Measurements from ENCODE around the gene AKT2.
A peak's percentile ranks its signal among the peaks of the same experiment; 100 is the strongest.

Gene AKT2

GRCh38 chr19:40235238-40236025 lies 49.7 kb downstream of the AKT2 start:
- no peak for DNase-seq (ENCODE audit: low read depth)

GRCh38 chr19:40234429-40235237 lies 50.5 kb downstream of the AKT2 start:
- no peak for DNase-seq (ENCODE audit: low read depth)

GRCh38 chr19:40233811-40234389 lies 51.2 kb downstream of the AKT2 start:
- DNase-seq (ENCODE audit: low read depth), result no peak

DNA sequence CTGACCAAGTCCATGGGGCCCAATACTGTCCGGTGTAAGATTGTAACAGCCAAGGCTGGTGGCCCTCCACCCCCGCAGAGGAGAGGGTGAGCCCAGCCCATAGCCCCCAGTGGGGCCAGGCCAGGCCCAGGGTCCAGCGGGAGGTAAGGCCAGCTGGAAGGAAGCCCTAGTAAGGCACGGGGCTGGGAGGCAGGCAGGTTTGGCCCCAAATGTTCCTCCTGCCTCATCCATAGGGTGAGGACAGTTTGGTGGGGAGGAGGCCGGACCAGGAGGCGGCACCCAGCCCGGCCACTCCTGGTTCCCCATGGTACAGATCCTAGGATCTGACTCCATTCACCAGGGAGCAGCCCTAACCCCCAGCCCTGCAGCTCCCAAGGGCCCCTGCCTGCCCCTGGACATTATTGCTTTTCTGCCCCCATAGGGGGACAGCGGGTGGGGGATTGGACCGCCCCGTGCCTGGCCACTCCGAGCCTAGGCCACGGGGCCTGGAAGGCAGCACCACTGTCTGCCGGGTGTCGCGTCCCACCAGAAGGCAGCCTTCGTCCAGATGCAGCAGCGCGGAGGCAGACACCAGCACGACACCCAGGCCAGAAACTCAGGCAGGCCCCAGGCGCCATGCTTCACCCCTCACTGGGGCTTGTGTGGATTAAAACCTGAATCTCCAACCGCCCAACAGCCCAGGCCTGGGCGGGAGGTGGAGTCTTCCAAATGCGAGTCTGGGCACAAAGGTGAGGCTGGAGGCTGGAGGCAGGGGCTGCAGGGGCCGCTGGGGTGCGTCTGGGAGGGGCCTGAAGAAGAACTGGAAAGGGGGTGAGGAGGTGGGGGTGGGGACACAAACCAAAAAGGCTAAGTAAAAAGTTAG lies 52.0 kb downstream of the AKT2 start:
- DNase-seq (ENCODE audit: low read depth), result no peak

- DNase-seq (ENCODE audit: low read depth), result no peak
These were observed 52.7 kb downstream of the AKT2 start for GRCh38 chr19:40232479-40232878.

DNA sequence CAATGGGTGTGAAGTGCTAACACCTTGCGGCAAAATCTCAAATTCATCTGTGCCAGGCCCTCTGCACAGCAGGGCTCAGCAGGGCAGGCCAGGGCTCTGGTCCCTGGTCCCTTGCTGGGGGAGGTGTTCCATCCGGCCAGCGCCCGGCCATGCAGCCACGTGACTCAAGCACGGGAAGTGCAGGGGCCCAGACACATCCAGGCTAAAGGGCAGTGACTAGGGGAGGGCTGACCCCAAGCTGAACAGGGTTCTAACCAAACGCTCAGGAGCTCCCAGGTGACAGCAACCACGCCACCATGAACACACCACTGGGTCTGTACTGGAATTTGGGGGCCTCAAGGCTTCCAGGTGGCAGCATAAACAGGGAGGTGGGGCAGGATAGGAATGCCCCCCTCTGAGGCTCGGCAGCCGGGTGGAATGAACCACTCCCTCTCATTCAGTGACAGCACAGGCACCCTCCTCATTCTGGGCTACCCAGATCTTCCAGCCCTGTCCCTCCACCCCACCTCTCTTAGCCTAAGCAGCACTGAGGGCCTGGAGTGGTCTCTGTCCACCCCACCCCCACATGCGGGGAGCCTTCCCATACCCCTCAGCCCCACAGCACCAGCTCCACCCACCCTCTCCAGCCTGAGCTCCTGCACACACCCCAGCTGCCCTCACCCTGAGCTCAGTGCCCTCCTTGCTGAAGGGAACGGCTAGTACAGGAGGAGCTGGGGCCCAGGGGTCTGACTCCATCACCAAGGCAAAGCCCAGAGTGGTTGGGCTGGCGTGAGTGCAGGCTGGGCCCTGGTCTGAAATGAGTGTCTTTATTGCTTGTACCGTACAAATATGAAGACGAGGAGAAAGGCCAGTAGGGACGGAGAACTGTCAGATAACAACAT lies 53.4 kb downstream of the AKT2 start:
- peak; percentile 59 for DNase-seq (ENCODE audit: low read depth)

DNA sequence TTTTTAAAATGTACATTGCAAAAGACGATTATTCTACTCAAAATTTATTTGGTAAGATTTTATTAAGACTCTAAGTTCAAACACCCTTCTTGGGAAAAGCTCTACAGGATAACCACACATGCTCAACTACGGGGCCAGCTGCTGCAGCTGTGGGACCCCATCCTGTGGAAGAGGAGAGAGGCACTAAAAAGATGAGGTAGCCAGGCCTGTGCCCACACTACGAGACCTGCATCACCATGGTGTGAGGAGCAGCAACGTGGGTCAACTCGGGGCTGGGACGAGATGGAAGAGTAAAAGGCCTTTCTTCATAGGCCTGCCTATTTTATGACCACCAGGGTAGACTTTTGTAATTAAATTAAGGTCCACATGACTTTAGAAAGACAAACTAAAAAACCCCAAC lies 54.1 kb downstream of the AKT2 start:
- DNase-seq (ENCODE audit: low read depth), result no peak

DNA sequence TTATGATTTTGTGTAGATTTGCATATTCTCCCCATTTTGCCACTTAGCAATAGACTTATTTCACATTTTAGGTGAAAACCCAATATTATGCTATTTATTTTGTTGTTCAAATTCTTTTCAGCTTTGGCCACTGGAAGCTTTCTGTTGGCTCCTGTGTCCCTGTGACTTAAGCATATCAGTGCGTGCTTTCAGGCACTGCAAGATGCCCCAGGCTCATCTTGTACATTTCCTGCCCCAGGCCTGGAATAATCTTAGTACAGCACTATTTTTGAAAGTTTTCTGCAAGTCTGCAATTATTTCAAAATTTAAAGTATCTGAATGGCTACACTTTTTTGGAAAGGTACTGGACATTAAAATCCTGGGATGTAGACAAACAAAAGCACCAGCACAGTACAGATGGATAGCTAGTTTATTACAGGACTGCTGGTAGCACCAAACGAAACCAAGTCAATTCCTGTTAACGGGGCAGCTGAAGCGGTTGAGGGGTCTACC lies 55.2 kb downstream of the AKT2 start:
- peak; percentile 30 for DNase-seq (ENCODE audit: low read depth)

- DNase-seq (ENCODE audit: low read depth), result peak; percentile 63
These were observed 55.7 kb downstream of the AKT2 start for GRCh38 chr19:40229484-40229883.

DNA sequence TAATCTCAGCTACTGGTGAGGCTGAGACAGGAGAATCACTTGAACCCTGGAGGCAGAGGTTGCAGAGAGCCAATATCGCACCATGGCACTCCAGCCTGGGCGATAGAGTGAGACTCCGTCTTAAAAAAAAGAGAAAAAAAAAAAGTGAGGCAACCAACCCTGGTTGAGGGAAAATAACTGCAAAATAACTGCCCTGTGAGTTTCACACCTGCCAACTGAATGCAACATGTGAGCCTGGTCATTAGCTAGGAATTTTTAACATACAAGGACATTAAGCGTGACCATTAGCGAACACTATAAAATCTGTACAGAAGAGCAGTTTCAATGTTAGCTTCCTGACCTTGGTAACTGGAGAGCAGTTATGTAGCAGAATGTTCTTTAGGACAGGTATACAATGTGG lies 56.3 kb downstream of the AKT2 start:
- DNase-seq (ENCODE audit: low read depth), result no peak

GRCh38 chr19:40228346-40228745 lies 56.8 kb downstream of the AKT2 start:
- no peak for DNase-seq (ENCODE audit: low read depth)

DNA sequence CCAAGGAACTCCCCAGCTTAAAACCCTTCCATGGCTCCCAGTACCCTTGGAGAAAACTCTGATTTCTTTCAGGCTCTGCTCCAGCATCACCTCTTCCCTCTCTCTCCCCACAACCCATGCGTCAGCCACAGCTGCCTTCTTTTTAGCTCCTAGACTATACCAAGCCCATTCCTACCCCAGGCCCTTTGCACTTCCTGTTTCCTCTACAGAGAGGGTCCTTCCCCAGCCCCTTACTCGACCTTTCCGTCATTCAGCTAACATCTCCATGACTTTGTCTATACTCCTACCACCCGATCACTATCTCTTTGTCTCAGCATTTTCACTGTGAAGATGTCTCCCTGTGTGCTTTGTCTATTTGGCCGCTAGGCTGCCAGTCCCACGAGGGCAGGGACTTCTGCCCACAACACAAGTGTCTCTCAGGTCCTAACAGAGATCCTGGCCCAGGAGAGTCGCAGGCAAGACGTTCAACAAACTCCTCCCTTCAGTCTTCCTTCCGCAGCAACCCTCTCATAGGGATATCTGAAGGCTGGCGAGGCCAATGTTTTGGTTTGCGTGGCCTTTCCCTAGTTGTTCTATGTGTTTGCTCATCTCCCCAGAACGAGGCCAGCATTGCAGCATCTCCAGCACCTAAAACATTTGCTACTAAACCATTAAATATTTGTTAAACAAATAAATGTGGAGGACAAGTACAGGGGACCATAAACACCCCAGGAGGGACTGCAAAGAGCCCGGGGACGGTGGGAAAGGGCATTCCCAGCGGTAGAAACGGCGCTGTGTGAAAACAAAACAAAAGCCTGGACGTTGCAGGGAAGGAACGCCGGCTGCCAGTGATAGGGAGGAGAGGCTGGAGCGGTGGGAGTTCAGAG lies 59.5 kb downstream of the AKT2 start:
- peak; percentile 61 for DNase-seq (ENCODE audit: low read depth)

DNA sequence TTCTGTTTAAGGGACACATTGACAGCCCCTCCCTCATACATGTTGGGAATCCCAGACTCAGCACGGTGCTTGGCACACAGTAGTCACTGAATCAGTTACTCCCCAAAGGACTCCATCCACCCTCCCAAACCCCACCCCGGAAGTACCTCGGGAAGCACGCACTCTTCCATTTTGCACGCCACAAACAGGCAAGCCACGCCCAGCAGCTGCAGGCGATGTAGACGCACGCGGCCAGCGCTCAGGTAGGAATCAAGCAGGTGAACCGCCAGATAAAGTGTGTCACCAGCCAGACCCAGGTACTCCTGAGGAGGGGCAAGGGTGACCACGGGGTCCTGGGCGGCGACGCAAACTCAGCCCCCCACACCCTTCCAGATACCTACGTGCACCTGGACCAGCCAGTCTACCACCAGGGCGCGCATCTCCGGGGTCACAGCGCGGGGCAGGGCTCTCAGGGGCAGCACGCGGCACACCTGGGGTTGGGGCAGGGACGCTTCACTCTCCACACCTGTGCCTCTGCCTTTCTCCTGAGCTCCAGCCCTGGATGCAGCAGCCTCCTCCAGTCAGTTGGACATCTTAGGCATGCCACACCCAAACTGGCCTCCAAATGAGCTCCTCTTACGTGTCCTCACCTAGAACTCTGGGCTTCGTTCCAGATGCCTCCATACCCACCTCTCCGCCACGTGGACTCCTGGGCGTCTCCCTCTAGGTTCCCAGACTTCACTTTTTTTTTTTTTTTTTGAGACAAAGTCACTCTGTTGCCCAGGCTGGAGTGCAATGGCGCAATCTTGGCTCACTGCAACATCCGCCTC lies 60.6 kb downstream of the AKT2 start:
- DNase-seq (ENCODE audit: low read depth), result no peak

- no peak for DNase-seq (ENCODE audit: low read depth)
These were observed 61.9 kb downstream of the AKT2 start for GRCh38 chr19:40223135-40223822.

DNA sequence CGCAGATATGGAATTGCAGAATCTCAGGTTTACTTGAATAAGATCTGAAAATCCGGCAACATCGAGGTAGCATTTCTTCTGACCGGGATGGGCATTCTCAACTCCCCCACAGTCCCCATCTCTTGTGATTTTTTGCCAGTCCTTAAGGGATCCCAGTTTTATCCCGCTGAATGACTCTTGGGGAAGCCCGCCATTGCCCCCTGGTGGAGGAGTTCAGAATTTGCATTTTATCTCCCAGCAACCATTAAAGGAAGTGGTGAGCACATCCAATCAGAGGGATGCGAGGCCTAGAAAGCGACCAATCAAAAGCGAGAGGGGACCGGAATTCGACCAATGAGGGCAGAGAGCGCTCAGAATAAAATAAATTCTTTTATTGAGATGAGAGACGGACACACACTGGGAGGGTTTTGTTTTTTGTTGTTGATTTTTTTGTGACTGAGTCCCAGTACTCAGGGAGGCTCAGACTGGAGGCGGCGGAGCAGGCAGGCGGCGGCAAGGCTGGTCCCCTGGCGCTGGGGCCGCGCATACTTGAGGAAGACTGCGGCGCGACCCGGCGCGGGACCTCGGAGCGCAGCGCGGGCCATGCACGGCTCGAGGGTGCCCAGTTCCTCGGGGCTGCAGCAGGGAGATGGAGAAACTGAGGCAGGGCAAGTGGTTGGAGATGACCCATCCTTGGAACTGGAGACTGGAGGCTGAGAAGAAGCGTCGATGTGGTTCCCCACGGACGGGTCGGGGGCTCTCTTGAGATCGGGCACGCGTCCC lies 63.1 kb downstream of the AKT2 start:
- peak; percentile 91 for DNase-seq (ENCODE audit: low read depth)

DNA sequence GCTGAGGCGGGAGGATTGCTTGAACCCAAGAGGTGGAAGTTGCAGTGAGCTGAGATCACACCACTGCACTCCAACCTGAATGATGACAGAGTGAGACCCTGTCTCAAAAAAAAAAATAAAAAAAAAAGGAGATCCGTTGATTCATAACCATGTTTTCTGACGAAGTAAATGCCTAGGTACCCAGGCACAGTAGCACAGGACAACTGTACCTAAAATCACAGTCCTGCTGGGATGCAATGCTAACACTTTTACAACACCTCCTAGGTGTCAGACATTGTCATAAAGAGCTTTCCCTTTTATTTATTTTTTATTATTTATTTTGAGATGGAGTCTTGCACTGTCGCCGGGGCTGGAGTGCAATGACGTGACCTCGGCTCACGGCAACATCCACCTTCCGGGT lies 64.5 kb downstream of the AKT2 start:
- no peak for DNase-seq (ENCODE audit: low read depth)

DNA sequence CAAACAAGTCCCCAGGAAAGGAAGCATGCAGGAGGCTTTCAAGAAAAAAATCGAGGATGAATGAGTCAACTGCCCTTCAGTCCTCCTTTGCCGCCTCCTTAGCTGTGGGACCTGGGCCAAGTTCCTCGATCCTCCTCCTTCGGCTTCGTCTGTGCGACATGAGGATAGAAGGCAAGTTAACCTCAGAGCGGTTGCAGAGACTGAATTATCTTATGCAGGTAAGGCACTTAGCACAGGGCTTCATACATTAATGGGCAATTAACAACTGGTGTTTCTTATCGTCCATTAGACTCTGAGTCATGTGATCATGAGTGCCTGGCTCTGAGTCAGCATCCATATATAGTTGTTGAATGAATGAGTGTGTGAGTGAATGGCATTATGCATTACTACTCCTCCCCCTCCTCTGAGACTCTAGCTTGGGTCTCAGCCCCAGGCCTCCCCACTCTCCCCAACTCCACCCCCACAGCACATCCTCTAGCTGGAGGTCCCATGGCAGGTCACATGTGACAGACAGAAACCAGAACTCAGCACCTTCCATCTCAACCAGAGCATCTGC lies 65.3 kb downstream of the AKT2 start:
- peak; percentile 77 for DNase-seq (ENCODE audit: low read depth)

All from EH (cell line).